Activated CD8-positive, alpha-beta memory T cell treated with anti-CD3 and anti-CD28 coated beads, Interleukin-2, amount 50 U/mL, for 24 hours (primary cell): Measurements from ENCODE around the gene CTU2.

Experiments used
- DNase-seq: peaks from one replicate; pipeline ENCODE4 v3.0.0-alpha.2; 2020; ENCODE audit errors: extremely low read depth

Gene CTU2

GRCh38 chr16:88730632-88731607, 24.6 kb downstream of the CTU2 start:
- no peak for DNase-seq

GRCh38 chr16:88731699-88732098, 25.4 kb downstream of the CTU2 start:
- no peak for DNase-seq

GRCh38 chr16:88732172-88732960, 26.1 kb downstream of the CTU2 start:
- no peak for DNase-seq

- DNase-seq = no peak
These were observed 26.6 kb downstream of the CTU2 start for GRCh38 chr16:88732961-88733294.

- DNase-seq = no peak
These were observed 27.5 kb downstream of the CTU2 start for GRCh38 chr16:88733630-88734360.

- DNase-seq = no peak
These were observed 28.0 kb downstream of the CTU2 start for GRCh38 chr16:88734361-88734728.

GRCh38 chr16:88735121-88735520, 28.8 kb downstream of the CTU2 start:
- DNase-seq = no peak

- DNase-seq = no peak
These were observed 29.3 kb downstream of the CTU2 start for GRCh38 chr16:88735616-88736015.

- no peak for DNase-seq
These were observed 29.8 kb downstream of the CTU2 start for GRCh38 chr16:88736088-88736487.

- DNase-seq = no peak
These were observed 30.2 kb downstream of the CTU2 start for GRCh38 chr16:88736496-88736895.

- peak; percentile 13 for DNase-seq
These were observed 31.2 kb downstream of the CTU2 start for GRCh38 chr16:88737298-88738150.

- no peak for DNase-seq
These were observed 32.1 kb downstream of the CTU2 start for GRCh38 chr16:88738151-88739084.

GRCh38 chr16:88739139-88739976, 33.1 kb downstream of the CTU2 start:
- DNase-seq = no peak

GRCh38 chr16:88739977-88740726, 33.8 kb downstream of the CTU2 start:
- DNase-seq = no peak

- no peak for DNase-seq
These were observed 34.4 kb downstream of the CTU2 start for GRCh38 chr16:88740727-88741055.

- DNase-seq = no peak
These were observed 35.1 kb downstream of the CTU2 start for GRCh38 chr16:88741368-88741767.

- DNase-seq = no peak
These were observed 36.7 kb downstream of the CTU2 start for GRCh38 chr16:88742896-88743605.
